Skeletal muscle satellite cell (primary cell): ENCODE results near the gene KANK2.

ENCODE experiments used
- H3K27me3 ChIP-seq: 2 replicates; pipeline ENCODE4 v1.7.0; 2013; ENCODE audit warnings: low read length; ENCODE audit not compliant: control insufficient read depth, insufficient read depth
- H3K36me3 ChIP-seq: 2 replicates; pipeline ENCODE4 v1.7.0; 2013; ENCODE audit warnings: mild to moderate bottlenecking, control low read depth, low read length; ENCODE audit not compliant: insufficient read depth
- H3K4me1 ChIP-seq: 2 replicates; pipeline ENCODE4 v1.7.0; 2013; ENCODE audit warnings: low read length; ENCODE audit not compliant: control insufficient read depth, insufficient read depth
- H3K4me2 ChIP-seq: 2 replicates; pipeline ENCODE4 v1.7.0; 2013; ENCODE audit warnings: mild to moderate bottlenecking, low read length
- H3K4me3 ChIP-seq: 2 replicates; pipeline ENCODE4 v1.7.0; 2013; ENCODE audit warnings: low read length
- H3K9ac ChIP-seq: 2 replicates; pipeline ENCODE4 v1.7.0; 2013; ENCODE audit warnings: mild to moderate bottlenecking, low read depth, low read length, moderate library complexity
- H3K9me3 ChIP-seq: replicated peaks from 2 replicates; pipeline ENCODE4 v1.7.0; 2013; ENCODE audit warnings: mild to moderate bottlenecking, control low read depth, low read length

Gene KANK2

GRCh38 chr19:11202488-11203193 lies 5.3 kb upstream of the KANK2 start:
- no peaks in the 10 kb centered on the region for H3K9me3 ChIP-seq
- H3K4me1 ChIP-seq: peaks cover 45% of the 10 kb centered on the region
- peaks cover 9% of the 10 kb centered on the region for H3K36me3 ChIP-seq
- peak overlapping the region; percentile 62 for H3K9ac ChIP-seq
- H3K4me3 ChIP-seq: peak overlapping the region; percentile 22
- peak overlapping the region; percentile 51 for H3K4me2 ChIP-seq
- no peaks in the 10 kb centered on the region for H3K27me3 ChIP-seq

- Histone ChIP-seq H3K4me1 (peaks cover 45% of the 10 kb centered on the region), H3K36me3 (peaks cover 9% of the 10 kb centered on the region), H3K27me3 (no peaks in the 10 kb centered on the region), H3K9me3 (no peaks in the 10 kb centered on the region), H3K9ac (no peak overlapping the region), H3K4me2 (no peak overlapping the region), H3K4me3 (no peak overlapping the region)
Observed at GRCh38 chr19:11201791-11202190, 4.4 kb upstream of the KANK2 start.

GRCh38 chr19:11200931-11201330 lies 3.6 kb upstream of the KANK2 start:
- H3K4me3 ChIP-seq: no peak overlapping the region
- peaks cover 45% of the 10 kb centered on the region for H3K4me1 ChIP-seq
- peaks cover 9% of the 10 kb centered on the region for H3K36me3 ChIP-seq
- H3K4me2 ChIP-seq: no peak overlapping the region
- no peaks in the 10 kb centered on the region for H3K9me3 ChIP-seq
- H3K9ac ChIP-seq: no peak overlapping the region
- H3K27me3 ChIP-seq: no peaks in the 10 kb centered on the region

- Histone ChIP-seq H3K9me3 (no peaks in the 10 kb centered on the region), H3K4me3 (no peak overlapping the region), H3K4me2 (no peak overlapping the region), H3K4me1 (peaks cover 46% of the 10 kb centered on the region), H3K27me3 (no peaks in the 10 kb centered on the region), H3K36me3 (peaks cover 14% of the 10 kb centered on the region), H3K9ac (no peak overlapping the region)
Observed at GRCh38 chr19:11200015-11200574, 2.8 kb upstream of the KANK2 start.

GRCh38 chr19:11199517-11199916 lies 2.2 kb upstream of the KANK2 start:
- Histone ChIP-seq H3K9ac (no peak overlapping the region), H3K36me3 (peaks cover 14% of the 10 kb centered on the region), H3K4me2 (no peak overlapping the region), H3K9me3 (no peaks in the 10 kb centered on the region), H3K4me3 (no peak overlapping the region), H3K27me3 (no peaks in the 10 kb centered on the region), H3K4me1 (peaks cover 45% of the 10 kb centered on the region)

GRCh38 chr19:11198769-11199424 lies 1.6 kb upstream of the KANK2 start:
- Histone ChIP-seq H3K4me1 (peaks cover 45% of the 10 kb centered on the region), H3K9me3 (no peaks in the 10 kb centered on the region), H3K4me3 (no peak overlapping the region), H3K27me3 (no peaks in the 10 kb centered on the region), H3K9ac (no peak overlapping the region), H3K36me3 (peaks cover 20% of the 10 kb centered on the region), H3K4me2 (no peak overlapping the region)

- Histone ChIP-seq H3K9me3 (no peaks in the 10 kb centered on the region), H3K27me3 (no peaks in the 10 kb centered on the region), H3K4me3 (no peak overlapping the region), H3K9ac (peak overlapping the region; percentile 44), H3K4me2 (peak overlapping the region; percentile 95), H3K4me1 (peaks cover 46% of the 10 kb centered on the region), H3K36me3 (peaks cover 28% of the 10 kb centered on the region)
Observed at GRCh38 chr19:11198175-11198534, 810 bp upstream of the KANK2 start.

GRCh38 chr19:11196406-11197287 lies 698 bp downstream of the KANK2 start:
- Histone ChIP-seq H3K4me3 (peak overlapping the region; percentile 83), H3K4me2 (peak overlapping the region; percentile 95), H3K4me1 (peaks cover 51% of the 10 kb centered on the region), H3K9ac (peak overlapping the region; percentile 95), H3K36me3 (peaks cover 37% of the 10 kb centered on the region), H3K27me3 (no peaks in the 10 kb centered on the region), H3K9me3 (no peaks in the 10 kb centered on the region)

- peak overlapping the region; percentile 95 for H3K4me2 ChIP-seq
- no peaks in the 10 kb centered on the region for H3K27me3 ChIP-seq
- H3K36me3 ChIP-seq: peaks cover 39% of the 10 kb centered on the region
- H3K4me1 ChIP-seq: peaks cover 53% of the 10 kb centered on the region
- H3K9ac ChIP-seq: peak overlapping the region; percentile 79
- peak overlapping the region; percentile 83 for H3K4me3 ChIP-seq
- no peaks in the 10 kb centered on the region for H3K9me3 ChIP-seq
Observed at GRCh38 chr19:11195681-11196080, 1.7 kb downstream of the KANK2 start.

- Histone ChIP-seq H3K4me2 (peak overlapping the region; percentile 95), H3K9ac (peak overlapping the region; percentile 79), H3K4me3 (peak overlapping the region; percentile 83), H3K27me3 (no peaks in the 10 kb centered on the region), H3K4me1 (peaks cover 61% of the 10 kb centered on the region), H3K9me3 (no peaks in the 10 kb centered on the region), H3K36me3 (peaks cover 46% of the 10 kb centered on the region)
Observed at GRCh38 chr19:11194656-11195558, 2.4 kb downstream of the KANK2 start.
